Neural cell (in vitro differentiated cells): ENCODE data around the gene ALDH2. TPM values are rescaled to one million over a fixed set of nuclear protein-coding genes. Genes with fewer than 3 reads are reported as not detected.

Experiments used
- H2AFZ ChIP-seq: fragments of 200-600, 300-800 bp; sonication (generic), shearing (Covaris generic); 2 replicates; pipeline ENCODE4 v1.6.0; 2014; ENCODE audit warnings: low read depth, mild to moderate bottlenecking, antibody characterized with exemption, low read length, moderate library complexity
- H3F3A ChIP-seq: fragments of 200-600 bp; shearing (Covaris generic); 2 replicates; pipeline ENCODE4 v1.6.1; 2016; ENCODE audit warnings: mild to moderate bottlenecking, moderate library complexity, mixed read lengths, antibody characterized with exemption, low read length; ENCODE audit not compliant: insufficient read depth, poor library complexity, severe bottlenecking
- H3K27ac ChIP-seq: fragments of 200-600, 300-800 bp; sonication (generic), shearing (Covaris generic); 2 replicates; pipeline ENCODE4 v1.5.1; 2014; ENCODE audit warnings: mild to moderate bottlenecking, low read length, moderate library complexity
- H3K27me3 ChIP-seq: fragments of 300-800, 200-600 bp; sonication (generic), shearing (Covaris generic); 2 replicates; pipeline ENCODE4 v1.6.0; 2014; ENCODE audit warnings: mild to moderate bottlenecking, low read depth, low read length, moderate library complexity; ENCODE audit not compliant: insufficient read depth
- H3K36me3 ChIP-seq: fragments of 300-800, 200-600 bp; sonication (generic), shearing (Covaris generic); 2 replicates; pipeline ENCODE4 v1.5.1; 2014; ENCODE audit warnings: mild to moderate bottlenecking, antibody characterized with exemption, low read length, moderate library complexity; ENCODE audit not compliant: insufficient read depth
- H3K4me2 ChIP-seq: fragments of 300-800, 200-600 bp; sonication (generic), shearing (Covaris generic); 2 replicates; pipeline ENCODE4 v1.6.0; 2014; ENCODE audit warnings: mild to moderate bottlenecking, low read length
- H3K4me3 ChIP-seq: fragments of 300-800, 200-600 bp; sonication (generic), shearing (Covaris generic); 2 replicates; pipeline ENCODE4 v1.5.1; 2014; ENCODE audit warnings: mild to moderate bottlenecking, low read length, moderate library complexity
- H3K79me2 ChIP-seq: fragments of 200-600 bp; shearing (Covaris generic); replicated peaks from 2 replicates; pipeline ENCODE4 v1.6.0; 2014; ENCODE audit warnings: mild to moderate bottlenecking, low read length, moderate library complexity; ENCODE audit not compliant: insufficient read depth
- H3K9ac ChIP-seq: fragments of 300-800, 200-600 bp; sonication (generic), shearing (Covaris generic); 2 replicates; pipeline ENCODE4 v1.6.1; 2016; ENCODE audit warnings: mild to moderate bottlenecking, low read length, mixed read lengths
- H3K9me2 ChIP-seq: fragments of 200-600 bp; shearing (Covaris generic); 2 replicates; pipeline ENCODE4 v1.6.1; 2016; ENCODE audit warnings: mild to moderate bottlenecking, low read length, mixed read lengths; ENCODE audit not compliant: insufficient read depth
- H3K9me3 ChIP-seq: fragments of 200-600, 300-800 bp; sonication (generic), shearing (Covaris generic); 2 replicates; pipeline ENCODE4 v1.6.1; 2016; ENCODE audit warnings: mild to moderate bottlenecking, mixed run types, low read length, moderate library complexity, mixed read lengths
- H4K20me1 ChIP-seq: fragments of 200-600 bp; shearing (Covaris generic); 2 replicates; pipeline ENCODE4 v1.6.1; 2016; ENCODE audit warnings: mild to moderate bottlenecking, mixed run types; ENCODE audit not compliant: insufficient read depth
- CTCF ChIP-seq: fragments of 450-650 bp; IDR thresholded peaks from 2 replicates; pipeline ENCODE4 v1.5.1; 2014; ENCODE audit warnings: antibody characterized with exemption, mild to moderate bottlenecking, moderate library complexity; ENCODE audit not compliant: poor library complexity, severe bottlenecking
- EP300 ChIP-seq: fragments of 450-650 bp; conservative IDR thresholded peaks from 2 replicates; pipeline ENCODE4 v1.6.1; 2014; ENCODE audit warnings: antibody characterized with exemption, mild to moderate bottlenecking, moderate library complexity; ENCODE audit not compliant: poor library complexity, severe bottlenecking
- EZH2 ChIP-seq: fragments of 200-600, 300-800 bp; shearing (Covaris generic), sonication (generic); IDR thresholded peaks from 2 replicates; pipeline ENCODE4 v1.6.1; 2014; ENCODE audit warnings: antibody characterized with exemption, low read length, borderline replicate concordance, mild to moderate bottlenecking; ENCODE audit not compliant: insufficient read depth, poor library complexity, severe bottlenecking
- MXI1 ChIP-seq: fragments of 450-650 bp; conservative IDR thresholded peaks from 2 replicates; pipeline ENCODE4 v1.6.1; 2014; ENCODE audit warnings: antibody characterized with exemption, mild to moderate bottlenecking; ENCODE audit not compliant: poor library complexity, severe bottlenecking
- POLR2AphosphoS5 ChIP-seq: IDR thresholded peaks from 2 replicates; pipeline ENCODE4 v1.6.1; 2012
- RAD21 ChIP-seq: fragments of 450-650 bp; conservative IDR thresholded peaks from 2 replicates; pipeline ENCODE4 v1.6.1; 2014; ENCODE audit warnings: antibody characterized with exemption, mild to moderate bottlenecking, moderate library complexity
- SMC3 ChIP-seq: fragments of 450-650 bp; conservative IDR thresholded peaks from 2 replicates; pipeline ENCODE4 v1.6.1; 2014; ENCODE audit warnings: antibody characterized with exemption, mild to moderate bottlenecking, moderate library complexity; ENCODE audit not compliant: poor library complexity
- TAF1 ChIP-seq: IDR thresholded peaks from 2 replicates; pipeline ENCODE4 v1.6.1; 2012; ENCODE audit warnings: low read depth
- polyA plus RNA-seq: library from polyadenylated mRNA; depleted of rRNA; stranded (reverse); fragments of >200 nt; gene quantifications from 2 replicates; pipeline ENCODE4 v1.2.3, GENCODE V29; 2014
- TF ChIP-seq, protein P1 (sequence below): IDR thresholded peaks from 2 replicates; pipeline ENCODE4 v1.6.1; 2012; ENCODE audit warnings: borderline replicate concordance

Gene ALDH2
- polyA plus RNA-seq, 1 donor from 2014 or later: 64.3 TPM

- TF ChIP-seq EZH2 (no peak), SMC3 (no peak), POLR2AphosphoS5 (no peak), MXI1 (no peak), TAF1 (no peak), RAD21 (no peak), CTCF (no peak), EP300 (no peak)
- TF ChIP-seq, protein P1, sequence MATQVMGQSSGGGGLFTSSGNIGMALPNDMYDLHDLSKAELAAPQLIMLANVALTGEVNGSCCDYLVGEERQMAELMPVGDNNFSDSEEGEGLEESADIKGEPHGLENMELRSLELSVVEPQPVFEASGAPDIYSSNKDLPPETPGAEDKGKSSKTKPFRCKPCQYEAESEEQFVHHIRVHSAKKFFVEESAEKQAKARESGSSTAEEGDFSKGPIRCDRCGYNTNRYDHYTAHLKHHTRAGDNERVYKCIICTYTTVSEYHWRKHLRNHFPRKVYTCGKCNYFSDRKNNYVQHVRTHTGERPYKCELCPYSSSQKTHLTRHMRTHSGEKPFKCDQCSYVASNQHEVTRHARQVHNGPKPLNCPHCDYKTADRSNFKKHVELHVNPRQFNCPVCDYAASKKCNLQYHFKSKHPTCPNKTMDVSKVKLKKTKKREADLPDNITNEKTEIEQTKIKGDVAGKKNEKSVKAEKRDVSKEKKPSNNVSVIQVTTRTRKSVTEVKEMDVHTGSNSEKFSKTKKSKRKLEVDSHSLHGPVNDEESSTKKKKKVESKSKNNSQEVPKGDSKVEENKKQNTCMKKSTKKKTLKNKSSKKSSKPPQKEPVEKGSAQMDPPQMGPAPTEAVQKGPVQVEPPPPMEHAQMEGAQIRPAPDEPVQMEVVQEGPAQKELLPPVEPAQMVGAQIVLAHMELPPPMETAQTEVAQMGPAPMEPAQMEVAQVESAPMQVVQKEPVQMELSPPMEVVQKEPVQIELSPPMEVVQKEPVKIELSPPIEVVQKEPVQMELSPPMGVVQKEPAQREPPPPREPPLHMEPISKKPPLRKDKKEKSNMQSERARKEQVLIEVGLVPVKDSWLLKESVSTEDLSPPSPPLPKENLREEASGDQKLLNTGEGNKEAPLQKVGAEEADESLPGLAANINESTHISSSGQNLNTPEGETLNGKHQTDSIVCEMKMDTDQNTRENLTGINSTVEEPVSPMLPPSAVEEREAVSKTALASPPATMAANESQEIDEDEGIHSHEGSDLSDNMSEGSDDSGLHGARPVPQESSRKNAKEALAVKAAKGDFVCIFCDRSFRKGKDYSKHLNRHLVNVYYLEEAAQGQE: no peak
- H3K27me3 ChIP-seq: no peaks in the 10 kb centered on the region
- no peak overlapping the region for H3K4me2 ChIP-seq
- H3K9me2 ChIP-seq: no peaks in the 10 kb centered on the region
- H3K9ac ChIP-seq: no peak overlapping the region
- no peaks in the 10 kb centered on the region for H3K79me2 ChIP-seq
- H3K27ac ChIP-seq: no peak overlapping the region
- no peaks in the 10 kb centered on the region for H3F3A ChIP-seq
- H3K4me3 ChIP-seq: no peak overlapping the region
- H2AFZ ChIP-seq: no peak overlapping the region
- H4K20me1 ChIP-seq: no peaks in the 10 kb centered on the region
- no peaks in the 10 kb centered on the region for H3K9me3 ChIP-seq
- peaks cover 10% of the 10 kb centered on the region for H3K36me3 ChIP-seq
Observed at GRCh38 chr12:111745211-111745610, 21.5 kb upstream of the ALDH2 start.

DNA sequence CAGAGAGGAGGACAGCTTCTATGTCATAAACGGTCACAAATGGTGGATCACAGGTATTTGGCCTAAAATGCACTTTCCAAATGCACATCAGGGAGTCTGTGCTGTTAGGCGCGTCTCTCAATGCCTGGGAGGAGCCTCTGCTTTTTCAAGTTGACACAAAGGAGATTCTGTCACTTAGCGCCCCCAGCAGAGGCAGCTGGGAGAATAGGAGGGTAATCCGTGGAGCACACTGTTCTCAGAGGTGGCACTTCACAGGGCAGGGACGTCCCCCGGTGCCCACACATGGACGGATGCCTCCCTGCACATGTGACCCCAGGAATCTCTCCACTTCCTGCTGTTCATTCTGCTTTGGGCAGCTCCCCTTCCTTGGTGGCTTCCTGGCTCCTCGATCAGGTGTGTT, 19.4 kb upstream of the ALDH2 start:
- Histone ChIP-seq H3K9me3 (no peaks in the 10 kb centered on the region), H3K27ac (no peak overlapping the region), H3K4me2 (no peak overlapping the region), H3K36me3 (peaks cover 10% of the 10 kb centered on the region), H3F3A (no peaks in the 10 kb centered on the region), H3K79me2 (no peaks in the 10 kb centered on the region), H3K9me2 (no peaks in the 10 kb centered on the region), H2AFZ (no peak overlapping the region), H3K4me3 (no peak overlapping the region), H3K9ac (no peak overlapping the region), H3K27me3 (no peaks in the 10 kb centered on the region), H4K20me1 (no peaks in the 10 kb centered on the region)
- TF ChIP-seq RAD21 (no peak), CTCF (no peak)
- TF ChIP-seq, protein P1: no peak
